Amniotic stem cell (primary cell): ENCODE data around the gene AVL9.
"Not testable (repeated sequence)": the region's sequence is repeated elsewhere in the genome, so short reads cannot be mapped to it uniquely, and the experiment has no call there.

Experiments used
- DNase-seq: peaks from one replicate; lab custom pipeline; 2025; lab: John Stamatoyannopoulos, UW

The AVL9 gene

GRCh38 chr7:32495298-32496051 lies at the start of gene AVL9:
Gene AVL9, plus strand, starts transcription at chr7:32495489. Its CDS starts 221 bp downstream, at chr7:32495710.
- DNase-seq = peak; percentile 96

GRCh38 chr7:32447218-32447617 lies 48.1 kb upstream of the AVL9 start:
- DNase-seq = no peak

GRCh38 chr7:32453341-32454011 lies 41.8 kb upstream of the AVL9 start:
- no peak for DNase-seq

GRCh38 chr7:32458025-32458424 lies 37.3 kb upstream of the AVL9 start:
- DNase-seq = no peak

GRCh38 chr7:32459788-32460187 lies 35.5 kb upstream of the AVL9 start:
- no peak for DNase-seq

GRCh38 chr7:32461484-32461883 lies 33.8 kb upstream of the AVL9 start:
- no peak for DNase-seq

- DNase-seq = no peak
Observed at GRCh38 chr7:32462451-32462850, 32.8 kb upstream of the AVL9 start.

- no peak for DNase-seq
Observed at GRCh38 chr7:32462977-32463376, 32.3 kb upstream of the AVL9 start.

- not testable (repeated sequence) for DNase-seq
Observed at GRCh38 chr7:32464641-32465416, 30.5 kb upstream of the AVL9 start.

- DNase-seq = not testable (repeated sequence)
Observed at GRCh38 chr7:32470004-32470403, 25.3 kb upstream of the AVL9 start.

- no peak for DNase-seq
Observed at GRCh38 chr7:32470871-32471270, 24.4 kb upstream of the AVL9 start.

GRCh38 chr7:32472015-32472414 lies 23.3 kb upstream of the AVL9 start:
- no peak for DNase-seq

GRCh38 chr7:32474008-32474407 lies 21.3 kb upstream of the AVL9 start:
- DNase-seq = no peak

GRCh38 chr7:32476816-32477648 lies 18.3 kb upstream of the AVL9 start:
- DNase-seq = no peak

GRCh38 chr7:32477649-32477980 lies 17.7 kb upstream of the AVL9 start:
- DNase-seq = no peak

GRCh38 chr7:32479574-32480200 lies 15.6 kb upstream of the AVL9 start:
- peak; percentile 11 for DNase-seq

- no peak for DNase-seq
Observed at GRCh38 chr7:32481176-32481575, 14.1 kb upstream of the AVL9 start.

- DNase-seq = no peak
Observed at GRCh38 chr7:32481921-32482320, 13.4 kb upstream of the AVL9 start.

- no peak for DNase-seq
Observed at GRCh38 chr7:32489788-32490126, 5.5 kb upstream of the AVL9 start.

GRCh38 chr7:32490127-32490796 lies 5.0 kb upstream of the AVL9 start, which contains the start of gene LSM5:
Gene LSM5, minus strand, starts transcription at chr7:32490380. Its CDS starts 15 bp downstream, at chr7:32490365.
- peak; percentile 93 for DNase-seq

- no peak for DNase-seq
Observed at GRCh38 chr7:32494946-32495297, 367 bp upstream of the AVL9 start.
